Measurements from ENCODE around the gene CACNB4.
A peak's percentile ranks its signal among the peaks of the same experiment; 100 is the strongest.

Gene CACNB4

GRCh38 chr2:151843691-151844061 lies 255.2 kb downstream of the CACNB4 start:
- no peak for DNase-seq

- DNase-seq = no peak
Measured at GRCh38 chr2:151842830-151843690, 255.8 kb downstream of the CACNB4 start.

- DNase-seq = no peak
Measured at GRCh38 chr2:151841047-151841424, 257.8 kb downstream of the CACNB4 start.

- no peak for DNase-seq
Measured at GRCh38 chr2:151840216-151841046, 258.4 kb downstream of the CACNB4 start.

GRCh38 chr2:151837926-151838325 lies 260.9 kb downstream of the CACNB4 start:
- no peak for DNase-seq

GRCh38 chr2:151833984-151834383 lies 264.9 kb downstream of the CACNB4 start:
- no peak for DNase-seq

GRCh38 chr2:151830961-151831360 lies 267.9 kb downstream of the CACNB4 start:
- no peak for DNase-seq

GRCh38 chr2:151828890-151829324 lies 269.9 kb downstream of the CACNB4 start:
- DNase-seq = no peak

GRCh38 chr2:151828143-151828889 lies 270.5 kb downstream of the CACNB4 start, which contains the start of gene ARL5A:
TSS of gene ARL5A (minus strand) at chr2:151828421. CDS start at chr2:151828176, 245 bp downstream.
- DNase-seq = peak; percentile 71

- no peak for DNase-seq
Measured at GRCh38 chr2:151827564-151828142, 271.2 kb downstream of the CACNB4 start.

GRCh38 chr2:151826737-151827157 lies 272.1 kb downstream of the CACNB4 start:
- DNase-seq = no peak

GRCh38 chr2:151824886-151825285 lies 274.0 kb downstream of the CACNB4 start:
- DNase-seq = no peak

- no peak for DNase-seq
Measured at GRCh38 chr2:151823651-151824050, 275.2 kb downstream of the CACNB4 start.

- no peak for DNase-seq
Measured at GRCh38 chr2:151819920-151820319, 278.9 kb downstream of the CACNB4 start.

GRCh38 chr2:151817929-151818328 lies 280.9 kb downstream of the CACNB4 start:
- DNase-seq = no peak

- DNase-seq = no peak
Measured at GRCh38 chr2:151816843-151817242, 282.0 kb downstream of the CACNB4 start.

- DNase-seq = no peak
Measured at GRCh38 chr2:151815821-151816489, 282.9 kb downstream of the CACNB4 start.

- no peak for DNase-seq
Measured at GRCh38 chr2:151810489-151810888, 288.4 kb downstream of the CACNB4 start.

- DNase-seq = no peak
Measured at GRCh38 chr2:151809073-151809383, 289.8 kb downstream of the CACNB4 start.

GRCh38 chr2:151808258-151809072 lies 290.4 kb downstream of the CACNB4 start:
- no peak for DNase-seq

- no peak for DNase-seq
Measured at GRCh38 chr2:151805961-151806360, 292.9 kb downstream of the CACNB4 start.
